IMR-90 (cell line): ENCODE data around the gene GRID1. TPM values are rescaled to one million over a fixed set of nuclear protein-coding genes. Genes with fewer than 3 reads are reported as not detected.

ENCODE experiments used
- ATAC-seq: fragments of 200-7000 bp; cut with Tn5 transposase; 2 replicates; pipeline ENCODE4 v1.9.1; 2020; ENCODE audit warnings: low read depth, mild to moderate bottlenecking, moderate library complexity
- BruUV-seq: library from RNA; stranded (reverse); fragments of 400-500 nt; replicated peaks from 2 replicates; lab custom pipeline; 2021; lab: Mats Ljungman, UMichigan
- CTCF ChIA-PET: fragments of 300-600 bp; formaldehyde crosslinking; extraction: SDS; loops from one replicate; lab custom pipeline; 2021; ENCODE audit warnings: antibody characterized with exemption; lab: Yijun Ruan, JAX
- POLR2A ChIA-PET: fragments of 300-600 bp; sonication (Branson Sonifier 250); formaldehyde crosslinking; loops from one replicate; lab custom pipeline; 2022; ENCODE audit warnings: antibody characterized with exemption; ENCODE audit not compliant: unreplicated experiment; lab: Charles Lee
- DNase-seq: peaks from one replicate; pipeline ENCODE4 v3.0.0; 2013
- H2AFZ ChIP-seq: replicated peaks from 2 replicates; pipeline ENCODE3; 2013; ENCODE audit warnings: low read length, mild to moderate bottlenecking; ENCODE audit not compliant: poor library complexity
- H2AK5ac ChIP-seq: 2 replicates; pipeline ENCODE4 v1.6.1; 2013; ENCODE audit warnings: low read depth, low read length, inconsistent platforms
- H2AK9ac ChIP-seq: replicated peaks from 2 replicates; pipeline ENCODE3; 2013; ENCODE audit warnings: mild to moderate bottlenecking, low read depth, low read length, moderate library complexity; ENCODE audit not compliant: poor library complexity
- H2BK120ac ChIP-seq: 2 replicates; pipeline ENCODE4 v1.6.1; 2013; ENCODE audit warnings: low read depth, low read length, inconsistent platforms
- H2BK15ac ChIP-seq: 3 replicates; pipeline ENCODE4 v1.6.1; 2013; ENCODE audit warnings: low read depth, low read length, inconsistent platforms
- H2BK20ac ChIP-seq: 2 replicates; pipeline ENCODE4 v1.6.1; 2013; ENCODE audit warnings: low read depth, mild to moderate bottlenecking, inconsistent platforms, low read length, moderate library complexity
- H2BK5ac ChIP-seq: 2 replicates; pipeline ENCODE4 v1.6.1; 2013; ENCODE audit warnings: mild to moderate bottlenecking, low read depth, low read length, inconsistent platforms; ENCODE audit not compliant: poor library complexity, severe bottlenecking
- H3K14ac ChIP-seq: replicated peaks from 2 replicates; pipeline ENCODE4 v1.6.1; 2013; ENCODE audit warnings: low read depth, low read length, inconsistent platforms
- H3K18ac ChIP-seq: 2 replicates; pipeline ENCODE4 v1.6.1; 2013; ENCODE audit warnings: low read depth, low read length, control low read depth
- H3K23ac ChIP-seq: 2 replicates; pipeline ENCODE4 v1.6.1; 2013; ENCODE audit warnings: low read depth, low read length, inconsistent platforms
- H3K27ac ChIP-seq: 2 replicates; pipeline ENCODE4 v1.5.1; 2013; ENCODE audit warnings: mild to moderate bottlenecking, control low read depth, low read length; ENCODE audit not compliant: insufficient read depth
- H3K27me3 ChIP-seq: 2 replicates; pipeline ENCODE4 v1.6.1; 2013; ENCODE audit warnings: low read length; ENCODE audit not compliant: control insufficient read depth, insufficient read depth
- H3K36me3 ChIP-seq: 2 replicates; pipeline ENCODE4 v1.6.1; 2013; ENCODE audit warnings: low read length, mixed read lengths; ENCODE audit not compliant: control insufficient read depth, insufficient read depth
- H3K4ac ChIP-seq: 2 replicates; pipeline ENCODE4 v1.6.1; 2013; ENCODE audit warnings: low read depth, low read length, inconsistent platforms
- H3K4me1 ChIP-seq: 2 replicates; pipeline ENCODE4 v1.6.1; 2013; ENCODE audit warnings: low read length, mixed read lengths; ENCODE audit not compliant: control insufficient read depth, insufficient read depth
- H3K4me2 ChIP-seq: 2 replicates; pipeline ENCODE4 v1.6.1; 2013; ENCODE audit warnings: low read depth, mild to moderate bottlenecking, control low read depth, low read length, moderate library complexity
- H3K4me3 ChIP-seq: 2 replicates; pipeline ENCODE4 v1.5.1; 2013; ENCODE audit warnings: low read depth, mild to moderate bottlenecking, control low read depth, low read length, moderate library complexity; ENCODE audit not compliant: insufficient read depth
- H3K56ac ChIP-seq: 2 replicates; pipeline ENCODE4 v1.6.1; 2013; ENCODE audit warnings: low read length, inconsistent platforms; ENCODE audit not compliant: insufficient read depth; ENCODE audit errors: extremely low read depth
- H3K79me1 ChIP-seq, 2 experiments: 2 replicates each; pipeline ENCODE4 v1.6.1; 2013; ENCODE audit warnings: low read length in 2 of 2, inconsistent platforms in 1 of 2, low read depth in 1 of 2
- H3K9ac ChIP-seq: 2 replicates; pipeline ENCODE4 v1.6.1; 2013; ENCODE audit warnings: low read depth, low read length, control low read depth
- H3K9me1 ChIP-seq: 2 replicates; pipeline ENCODE4 v1.6.1; 2013; ENCODE audit warnings: low read length, inconsistent platforms; ENCODE audit not compliant: insufficient read depth
- H3K9me3 ChIP-seq: 2 replicates; pipeline ENCODE4 v1.6.1; 2013; ENCODE audit warnings: low read length; ENCODE audit not compliant: control insufficient read depth, insufficient read depth
- H4K20me1 ChIP-seq: 2 replicates; pipeline ENCODE4 v1.6.1; 2013; ENCODE audit warnings: low read length, inconsistent platforms; ENCODE audit not compliant: insufficient read depth
- H4K5ac ChIP-seq: 2 replicates; pipeline ENCODE4 v1.6.1; 2013; ENCODE audit warnings: mild to moderate bottlenecking, low read depth, low read length, control low read depth
- H4K8ac ChIP-seq, 2 experiments: 2 replicates each; pipeline ENCODE4 v1.6.1; 2013; ENCODE audit warnings: low read depth in 2 of 2, low read length in 2 of 2, control low read depth in 1 of 2, inconsistent platforms in 1 of 2
- H4K91ac ChIP-seq: 2 replicates; pipeline ENCODE4 v1.6.1; 2013; ENCODE audit warnings: low read depth, low read length, inconsistent platforms; ENCODE audit not compliant: insufficient read depth
- BHLHE40 ChIP-seq: fragments of 150-350 bp; IDR thresholded peaks from 2 replicates; pipeline ENCODE4 v1.6.1; 2016; ENCODE audit warnings: mild to moderate bottlenecking, low read depth, low read length
- CEBPB ChIP-seq: IDR thresholded peaks from 2 replicates; pipeline ENCODE4 v1.6.1; 2012; ENCODE audit warnings: low read depth, low read length, improper control_type of control experiment
- CHD1 ChIP-seq: IDR thresholded peaks from 2 replicates; pipeline ENCODE4 v1.6.1; 2012; ENCODE audit warnings: low read depth, low read length, improper control_type of control experiment
- CTCF ChIP-seq: conservative IDR thresholded peaks from 2 replicates; pipeline ENCODE4 v1.5.1; 2012; ENCODE audit warnings: mild to moderate bottlenecking, low read depth, low read length, improper control_type of control experiment
- ELK1 ChIP-seq: fragments of 150-350 bp; IDR thresholded peaks from 2 replicates; pipeline ENCODE4 v1.6.1; 2016; ENCODE audit warnings: low read depth, mild to moderate bottlenecking, low read length, moderate library complexity, borderline replicate concordance
- FOS ChIP-seq: fragments of 150-350 bp; IDR thresholded peaks from 2 replicates; pipeline ENCODE4 v1.6.1; 2016; ENCODE audit warnings: low read depth, low read length
- MAFK ChIP-seq: IDR thresholded peaks from 2 replicates; pipeline ENCODE4 v1.6.1; 2012; ENCODE audit warnings: low read depth, low read length, improper control_type of control experiment
- MAZ ChIP-seq: IDR thresholded peaks from 2 replicates; pipeline ENCODE4 v1.6.1; 2012; ENCODE audit warnings: low read depth, mild to moderate bottlenecking, low read length, improper control_type of control experiment, moderate library complexity, borderline replicate concordance
- MXI1 ChIP-seq: IDR thresholded peaks from 2 replicates; pipeline ENCODE4 v1.6.1; 2012; ENCODE audit warnings: low read depth, mild to moderate bottlenecking, low read length, moderate library complexity, borderline replicate concordance
- NFE2L2 ChIP-seq: fragments of 150-350 bp; IDR thresholded peaks from 2 replicates; pipeline ENCODE4 v1.6.1; 2016; ENCODE audit warnings: low read depth, mild to moderate bottlenecking, low read length
- POLR2A ChIP-seq: IDR thresholded peaks from 2 replicates; pipeline ENCODE4 v1.6.1; 2012; ENCODE audit warnings: mild to moderate bottlenecking, low read depth, low read length
- RAD21 ChIP-seq: IDR thresholded peaks from 2 replicates; pipeline ENCODE4 v1.6.1; 2012; ENCODE audit warnings: low read length, improper control_type of control experiment
- RCOR1 ChIP-seq: IDR thresholded peaks from 2 replicates; pipeline ENCODE4 v1.6.1; 2012; ENCODE audit warnings: mild to moderate bottlenecking, low read length, improper control_type of control experiment; ENCODE audit not compliant: insufficient replicate concordance
- RFX5 ChIP-seq: IDR thresholded peaks from 2 replicates; pipeline ENCODE4 v1.8.0; 2012; ENCODE audit warnings: low read depth, mild to moderate bottlenecking, low read length, moderate library complexity
- USF2 ChIP-seq: fragments of 150-350 bp; IDR thresholded peaks from 2 replicates; pipeline ENCODE4 v1.6.1; 2017; ENCODE audit warnings: mild to moderate bottlenecking, antibody characterized with exemption, low read length, low read depth
- WGBS, 2 experiments: methylation state at CpG; one replicate each; pipeline versions ENCODE4 v1.1.5 to v1.1.7; 2013; ENCODE audit warnings: missing lambda C conversion rate in 2 of 2; ENCODE audit not compliant: insufficient read length in 1 of 2; ENCODE audit errors: extremely low coverage in 2 of 2; 5-methylcytosine and 5-hydroxymethylcytosine counted together
- dilution Hi-C: fragments of 300-500 bp; cut with HindIII; formaldehyde crosslinking; loops from one replicate; pipeline ENCODE4 v1.14.3; 2018; ENCODE audit warnings: low sequenced_read_pairs; ENCODE audit not compliant: unreplicated experiment
- in situ Hi-C: fragments of 300-500 bp; cut with MboI; formaldehyde crosslinking; loops from 3 replicates; pipeline ENCODE4 v1.14.3; 2019; ENCODE audit warnings: low sequenced_read_pairs, inconsistent platforms, mixed read lengths
- intact Hi-C: fragments of 100-400 bp; cut with micrococcal nuclease; formaldehyde crosslinking; loops from 2 replicates; pipeline ENCODE4 v1.10.0; 2022
- polyA plus RNA-seq, 3 experiments: library from polyadenylated mRNA; depleted of rRNA; stranded (reverse); fragments of >200 nt; gene quantifications; 2 replicates each; pipeline ENCODE4 v1.2.3, GENCODE V29; 2012; ENCODE audit warnings: low replicate concordance in 1 of 3
- total RNA-seq: library from RNA; depleted of rRNA; stranded (reverse); fragments of >200 nt; gene quantifications from 2 replicates; pipeline ENCODE4 v1.2.3, GENCODE V29; 2012

GRID1 gene
- total and polyA plus RNA-seq, 2 of the 4 experiments (the other 2 are of a cell fraction): not detected

- DNase-seq (no peak), ATAC-seq (no peak)
- dilution Hi-C loops: no loop called here
- no peak overlapping the region for H3K18ac ChIP-seq
- H3K79me1 ChIP-seq: no peaks in the 10 kb centered on the region
- no peak for TF ChIP-seq RAD21
- no peak for TF ChIP-seq BHLHE40
- TF ChIP-seq NFE2L2: no peak
- no peak for TF ChIP-seq POLR2A
- no peak for TF ChIP-seq CEBPB
- no peak for TF ChIP-seq RCOR1
- no peak for TF ChIP-seq FOS
- TF ChIP-seq MAZ: no peak
- TF ChIP-seq CTCF: no peak
- TF ChIP-seq MAFK: no peak
- no peak for TF ChIP-seq USF2
- TF ChIP-seq RFX5: no peak
- TF ChIP-seq ELK1: no peak
- no peak for TF ChIP-seq MXI1
- TF ChIP-seq CHD1: no peak
- H4K5ac ChIP-seq: no peak overlapping the region
- BruUV-seq: no TSS peak
- no peaks in the 10 kb centered on the region for H4K20me1 ChIP-seq
- ChIA-PET CTCF (no interaction called here), POLR2A (no interaction called here)
- no peak overlapping the region for H4K8ac ChIP-seq
- no peak overlapping the region for H2AFZ ChIP-seq
- H2BK5ac ChIP-seq: no peak overlapping the region
- H2BK20ac ChIP-seq: no peak overlapping the region
- no peak overlapping the region for H3K4ac ChIP-seq
- H3K56ac ChIP-seq: no peak overlapping the region
- H3K36me3 ChIP-seq: no peaks in the 10 kb centered on the region
- no peaks in the 10 kb centered on the region for H3K9me1 ChIP-seq
- no peaks in the 10 kb centered on the region for H3K4me1 ChIP-seq
- no peak overlapping the region for H2BK120ac ChIP-seq
- no peaks in the 10 kb centered on the region for H3K27me3 ChIP-seq
- no peak overlapping the region for H3K4me2 ChIP-seq
- no peak overlapping the region for H2AK5ac ChIP-seq
- H2BK15ac ChIP-seq: no peak overlapping the region
- H2AK9ac ChIP-seq: no peak overlapping the region
- H3K27ac ChIP-seq: no peak overlapping the region
- H3K4me3 ChIP-seq: no peak overlapping the region
- no peak overlapping the region for H4K91ac ChIP-seq
- no CpG with 5 or more reads among the region's 4 CpGs for WGBS, 2 experiments
- peaks cover 5% of the 10 kb centered on the region; the same call in 1 of the 2 replicates for H3K9me3 ChIP-seq
- intact Hi-C loops: no loop called here
- no peak overlapping the region for H3K14ac ChIP-seq
- no peak overlapping the region for H3K9ac ChIP-seq
- no peak overlapping the region for H3K23ac ChIP-seq
- in situ Hi-C loops: no loop called here
Observed at GRCh38 chr10:86136934-86137333, 229.7 kb downstream of the GRID1 start.
